H1 (cell line): ENCODE data around the gene PREB. TPM values are rescaled to one million over a fixed set of nuclear protein-coding genes. Genes with fewer than 3 reads are reported as not detected.

Experiments used
- CTCF ChIA-PET: fragments of 300-600 bp; sonication (Branson Sonifier 250); formaldehyde crosslinking; loops from one replicate; lab custom pipeline; 2021; ENCODE audit not compliant: partially characterized antibody; lab: Charles Lee
- POLR2A ChIA-PET: fragments of 300-600 bp; sonication (Branson Sonifier 250); formaldehyde crosslinking; loops from one replicate; lab custom pipeline; 2021; ENCODE audit warnings: inconsistent platforms; ENCODE audit not compliant: partially characterized antibody; lab: Charles Lee
- DNase-seq, 2 experiments: peaks; one replicate each; pipeline versions ENCODE4 v3.0.0 to v3.0.0-alpha.2; 2010 to 2022; ENCODE audit warnings: low spot score in 2 of 2, low read depth in 1 of 2, mixed read lengths in 1 of 2
- FAIRE-seq: peaks from 2 replicates; lab custom pipeline; 2011; peaks lifted over from hg19 to GRCh38; lab: Jason Lieb, UNC
- H2AFZ ChIP-seq: 2 replicates; pipeline ENCODE4 v1.8.1; 2012; ENCODE audit warnings: low read length, inconsistent platforms
- H2AK5ac ChIP-seq: 2 replicates; pipeline ENCODE4 v1.6.1; 2013; ENCODE audit warnings: low read depth, low read length
- H2BK120ac ChIP-seq: replicated peaks from 2 replicates; pipeline ENCODE3; 2013; ENCODE audit warnings: low read depth, low read length, inconsistent platforms
- H2BK12ac ChIP-seq: 2 replicates; pipeline ENCODE4 v1.6.1; 2013; ENCODE audit warnings: low read depth, low read length
- H2BK15ac ChIP-seq: 2 replicates; pipeline ENCODE4 v1.6.1; 2013; ENCODE audit warnings: low read length
- H2BK20ac ChIP-seq: 2 replicates; pipeline ENCODE4 v1.6.1; 2013; ENCODE audit warnings: low read length
- H2BK5ac ChIP-seq: 2 replicates; pipeline ENCODE4 v1.6.1; 2013; ENCODE audit warnings: low read depth, low read length
- H3K14ac ChIP-seq: 2 replicates; pipeline ENCODE4 v1.6.1; 2013; ENCODE audit warnings: inconsistent platforms; ENCODE audit not compliant: insufficient read length
- H3K18ac ChIP-seq: 2 replicates; pipeline ENCODE4 v1.6.1; 2013; ENCODE audit warnings: low read length; ENCODE audit errors: extremely low read depth
- H3K23ac ChIP-seq: 2 replicates; pipeline ENCODE4 v1.6.1; 2013; ENCODE audit warnings: inconsistent platforms; ENCODE audit not compliant: insufficient read length
- H3K23me2 ChIP-seq: 2 replicates; pipeline ENCODE4 v1.6.1; 2013; ENCODE audit warnings: low read depth, low read length
- H3K27ac ChIP-seq: 2 replicates; pipeline ENCODE4 v1.6.1; 2011; ENCODE audit warnings: low read depth, low read length, inconsistent platforms
- H3K27me3 ChIP-seq, 4 experiments: replicated peaks in 1 of 4; 1 replicate in 1 of 4; 2 replicates in 3 of 4; pipeline versions ENCODE4 v1.6.1 to v1.8.1; 2011 to 2013; ENCODE audit warnings: low read length in 3 of 4, mild to moderate bottlenecking in 3 of 4, inconsistent platforms in 2 of 4, mixed read lengths in 2 of 4, moderate library complexity in 1 of 4; ENCODE audit not compliant: control insufficient read depth in 3 of 4, insufficient read depth in 3 of 4; ENCODE audit errors: extremely low read depth in 1 of 4
- H3K36me3 ChIP-seq, 4 experiments: 2 replicates each; pipeline versions ENCODE4 v1.6.1 to v1.8.1; 2011 to 2013; ENCODE audit warnings: mild to moderate bottlenecking in 4 of 4, low read length in 3 of 4, moderate library complexity in 2 of 4, control low read depth in 1 of 4, inconsistent platforms in 1 of 4; ENCODE audit not compliant: insufficient read depth in 4 of 4, control insufficient read depth in 2 of 4
- H3K4ac ChIP-seq: replicated peaks from 2 replicates; pipeline ENCODE3; 2013; ENCODE audit warnings: low read length, low read depth, mixed read lengths, inconsistent platforms; ENCODE audit not compliant: insufficient read length
- H3K4me1 ChIP-seq, 4 experiments: replicated peaks in 1 of 4; 1 replicate in 1 of 4; 2 replicates in 3 of 4; pipeline versions ENCODE4 v1.6.1 to v1.8.1; 2011 to 2013; ENCODE audit warnings: low read length in 3 of 4, inconsistent platforms in 2 of 4, mixed read lengths in 1 of 4; ENCODE audit not compliant: insufficient read depth in 4 of 4, control insufficient read depth in 3 of 4
- H3K4me2 ChIP-seq, 2 experiments: 2 replicates each; pipeline versions ENCODE4 v1.6.1 to v1.8.1; 2011 to 2013; ENCODE audit warnings: low read depth in 2 of 2, low read length in 2 of 2, control low read depth in 1 of 2, inconsistent platforms in 1 of 2, mild to moderate bottlenecking in 1 of 2; ENCODE audit not compliant: insufficient read depth in 1 of 2
- H3K4me3 ChIP-seq, 4 experiments: fragments of 200-600, 300-600 bp in 1 of 4; sonication (generic), shearing (Covaris generic), sonication (Bioruptor Twin) in 1 of 4; 2 replicates each; pipeline versions ENCODE4 v1.5.1 to v1.8.1; 2011 to 2016; ENCODE audit warnings: low read length in 4 of 4, low read depth in 3 of 4, control low read depth in 2 of 4, inconsistent platforms in 2 of 4, mild to moderate bottlenecking in 2 of 4, mixed read lengths in 1 of 4, moderate library complexity in 1 of 4; ENCODE audit not compliant: insufficient read depth in 2 of 4; ENCODE audit errors: extremely low read depth in 1 of 4
- H3K56ac ChIP-seq: replicated peaks from 2 replicates; pipeline ENCODE3; 2013; ENCODE audit warnings: low read depth, mild to moderate bottlenecking, mixed read lengths, low read length, inconsistent platforms; ENCODE audit not compliant: insufficient read length
- H3K79me1 ChIP-seq: 2 replicates; pipeline ENCODE4 v1.6.1; 2013; ENCODE audit warnings: low read depth, low read length, control low read depth
- H3K79me2 ChIP-seq, 2 experiments: 2 replicates each; pipeline versions ENCODE4 v1.6.1 to v1.8.1; 2012 to 2013; ENCODE audit warnings: low read length in 2 of 2, mild to moderate bottlenecking in 2 of 2, inconsistent platforms in 1 of 2; ENCODE audit not compliant: insufficient read depth in 2 of 2, control insufficient read depth in 1 of 2
- H3K9ac ChIP-seq, 4 experiments: replicated peaks in 1 of 4; 1 replicate in 1 of 4; 2 replicates in 3 of 4; pipeline versions ENCODE4 v1.6.1 to v1.8.1; 2011 to 2013; ENCODE audit warnings: low read depth in 3 of 4, low read length in 3 of 4, control low read depth in 2 of 4, mild to moderate bottlenecking in 2 of 4, moderate library complexity in 2 of 4, inconsistent platforms in 1 of 4; ENCODE audit errors: extremely low read depth in 1 of 4
- H3K9me3 ChIP-seq, 2 experiments: 2 replicates each; pipeline versions ENCODE4 v1.6.1 to v1.8.1; 2012 to 2013; ENCODE audit warnings: mild to moderate bottlenecking in 2 of 2, moderate library complexity in 2 of 2, control low read depth in 1 of 2, inconsistent platforms in 1 of 2, low read depth in 1 of 2, low read length in 1 of 2, mixed read lengths in 1 of 2; ENCODE audit not compliant: insufficient read depth in 2 of 2
- H4K20me1 ChIP-seq, 2 experiments: replicated peaks in 1 of 2; 2 replicates each; pipeline versions ENCODE3 to v1.8.1; 2011 to 2013; ENCODE audit warnings: inconsistent platforms in 2 of 2, low read length in 2 of 2, mild to moderate bottlenecking in 1 of 2; ENCODE audit not compliant: insufficient read depth in 2 of 2, control insufficient read depth in 1 of 2
- H4K5ac ChIP-seq: 2 replicates; pipeline ENCODE4 v1.6.1; 2013; ENCODE audit warnings: low read length, low read depth, mixed read lengths, inconsistent platforms; ENCODE audit not compliant: insufficient read length
- H4K8ac ChIP-seq: 2 replicates; pipeline ENCODE4 v1.8.0; 2013; ENCODE audit warnings: mild to moderate bottlenecking, moderate library complexity, low read length, inconsistent platforms; ENCODE audit not compliant: insufficient read depth; ENCODE audit errors: extremely low read depth
- H4K91ac ChIP-seq: replicated peaks from 2 replicates; pipeline ENCODE3; 2013; ENCODE audit warnings: low read length, mixed read lengths, inconsistent platforms; ENCODE audit not compliant: insufficient read length
- BACH1 ChIP-seq: IDR thresholded peaks from 2 replicates; pipeline ENCODE4 v1.6.1; 2012; ENCODE audit warnings: low read length, improper control_type of control experiment
- CBX5 ChIP-seq: fragments of 300-800, 300-1000 bp; sonication (generic); IDR thresholded peaks from 2 replicates; pipeline ENCODE4 v1.7.1; 2016; ENCODE audit warnings: antibody characterized with exemption, low read length, low read depth
- CREB1 ChIP-seq: IDR thresholded peaks from 2 replicates; pipeline ENCODE4 v1.6.1; 2012; ENCODE audit warnings: inconsistent platforms
- JUN ChIP-seq: IDR thresholded peaks from 2 replicates; pipeline ENCODE4 v1.6.1; 2011; ENCODE audit warnings: low read depth, mild to moderate bottlenecking, improper control_type of control experiment, low read length
- KDM4A ChIP-seq: IDR thresholded peaks from one replicate; pipeline ENCODE4 v1.7.1; 2012; ENCODE audit warnings: low read depth, mild to moderate bottlenecking, moderate library complexity, low read length, inconsistent platforms; ENCODE audit not compliant: severe bottlenecking
- PHF8 ChIP-seq: fragments of 200-600 bp; sonication (generic); conservative IDR thresholded peaks from 2 replicates; pipeline ENCODE4 v1.7.1; 2012; ENCODE audit warnings: low read depth, mild to moderate bottlenecking, inconsistent platforms, low read length, moderate library complexity
- POLR2A ChIP-seq, 2 experiments: IDR thresholded peaks; 1 replicate in 1 of 2; 2 replicates in 1 of 2; pipeline ENCODE4 v1.6.1; 2011; ENCODE audit warnings: low read depth in 2 of 2, low read length in 2 of 2, mild to moderate bottlenecking in 2 of 2; ENCODE audit errors: control extremely low read depth in 1 of 2
- POU5F1 ChIP-seq: IDR thresholded peaks from 2 replicates; pipeline ENCODE4 v1.6.1; 2011; ENCODE audit warnings: low read depth, mild to moderate bottlenecking, low read length, moderate library complexity
- RAD21 ChIP-seq, 2 experiments: IDR thresholded peaks in 1 of 2; conservative IDR thresholded peaks in 1 of 2; 2 replicates each; pipeline ENCODE4 v1.6.1; 2011; ENCODE audit warnings: low read depth in 2 of 2, low read length in 2 of 2, improper control_type of control experiment in 1 of 2, inconsistent platforms in 1 of 2, mild to moderate bottlenecking in 1 of 2, moderate library complexity in 1 of 2
- RFX5 ChIP-seq: IDR thresholded peaks from 2 replicates; pipeline ENCODE4 v1.6.1; 2011; ENCODE audit warnings: low read depth, low read length, improper control_type of control experiment, borderline replicate concordance
- SRF ChIP-seq: IDR thresholded peaks from 2 replicates; pipeline ENCODE4 v1.6.1; 2011; ENCODE audit warnings: mild to moderate bottlenecking, low read depth, low read length, moderate library complexity
- TBP ChIP-seq: IDR thresholded peaks from 2 replicates; pipeline ENCODE4 v1.6.1; 2011; ENCODE audit warnings: low read depth, low read length, improper control_type of control experiment
- YY1 ChIP-seq: IDR thresholded peaks from 2 replicates; pipeline ENCODE4 v1.6.1; 2011; ENCODE audit warnings: low read depth, mild to moderate bottlenecking, low read length
- WGBS, 2 experiments: shearing (Covaris generic) in 1 of 2; methylation state at CpG; one replicate each; pipeline versions ENCODE4 v1.1.6 to v1.1.7; 2013 to 2015; ENCODE audit warnings: low lambda C conversion rate in 2 of 2, mixed read lengths in 2 of 2, inconsistent platforms in 1 of 2, low coverage in 1 of 2, missing lambda C conversion rate in 1 of 2; ENCODE audit not compliant: insufficient replicate concordance in 2 of 2, insufficient coverage in 1 of 2, insufficient read length in 1 of 2; ENCODE audit errors: extremely low coverage in 1 of 2, missing lambda C conversion rate in 1 of 2; 5-methylcytosine and 5-hydroxymethylcytosine counted together
- polyA plus RNA-seq, 7 experiments: library from polyadenylated mRNA; depleted of rRNA in 3 of 7; stranded (reverse) in 5 of 7; unstranded in 2 of 7; fragments of >200 nt in 5 of 7; fragments of 200-250 nt in 2 of 7; gene quantifications; 1 replicate in 5 of 7; 2 replicates in 1 of 7; 4 replicates in 1 of 7; pipeline versions ENCODE4 v1.2.1 to v1.2.3, GENCODE V29; 2011 to 2013; ENCODE audit warnings: missing spikeins in 2 of 7, mixed read lengths in 2 of 7
- total RNA-seq: library from RNA; stranded (reverse); fragmentation: NEBNext Ultra II Directional; extraction: Animal tissue kit (Norgen Biotek cat#: 25700); gene quantifications from 2 replicates; pipeline ENCODE4 v1.2.1, GENCODE V29; 2021

PREB gene
- total and polyA plus RNA-seq, 2 of the 8 experiments (the other 6 are each of a cell fraction or from before 2014, with no cell fraction given), result 54.1 to 72.2 TPM

DNA sequence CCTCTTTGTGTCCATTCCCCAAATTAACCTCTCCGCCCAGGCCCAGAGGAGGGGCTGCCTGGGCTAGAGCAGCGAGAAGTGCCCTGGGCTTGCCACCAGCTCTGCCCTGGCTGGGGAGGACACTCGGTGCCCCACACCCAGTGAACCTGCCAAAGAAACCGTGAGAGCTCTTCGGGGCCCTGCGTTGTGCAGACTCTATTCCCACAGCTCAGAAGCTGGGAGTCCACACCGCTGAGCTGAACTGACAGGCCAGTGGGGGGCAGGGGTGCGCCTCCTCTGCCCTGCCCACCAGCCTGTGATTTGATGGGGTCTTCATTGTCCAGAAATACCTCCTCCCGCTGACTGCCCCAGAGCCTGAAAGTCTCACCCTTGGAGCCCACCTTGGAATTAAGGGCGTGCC is 34.4 kb downstream of the PREB start:
- no peak overlapping the region for H4K91ac ChIP-seq
- H3K27ac ChIP-seq, result no peak overlapping the region
- no peaks in the 10 kb centered on the region; the same call in 1 of the 2 replicates for H3K79me1 ChIP-seq
- no peaks in the 10 kb centered on the region for H3K27me3 ChIP-seq
- H3K4me2 ChIP-seq, result no peak overlapping the region
- FAIRE-seq, result no peak
- H3K4me1 ChIP-seq, result peaks cover 0 to 2% (median under 1%) of the 10 kb centered on the region in 4 experiments; a peak in 2 of 7 replicates
- ChIA-PET POLR2A (interaction anchor here (0.7 to 3.4 kb wide), 8 partner anchors 14 to 149 kb away, joined by 3 to 10 read pairs (median 3); partner anchors contain the start of genes ATRAID, OST4, PREB and SLC5A6), CTCF (interaction anchor here (0.7 to 12.7 kb wide), 28 partner anchors 11 to 204 kb away, joined by 3 to 120 read pairs (median 8); partner anchors contain the start of genes ABHD1, KHK, PREB and PRR30)
- H2AK5ac ChIP-seq, result no peak overlapping the region
- H3K79me2 ChIP-seq, result no peaks in the 10 kb centered on the region
- 82% methylated on average over 9 of the region's 10 CpGs; no CpG with 5 or more reads in 1 of the 2 experiments for WGBS, 2 experiments
- H4K8ac ChIP-seq, result no peak overlapping the region
- H2BK20ac ChIP-seq, result no peak overlapping the region
- no peak overlapping the region for H3K14ac ChIP-seq
- H3K56ac ChIP-seq, result no peak overlapping the region
- no peak overlapping the region for H2BK5ac ChIP-seq
- H2BK120ac ChIP-seq, result no peak overlapping the region
- no peak overlapping the region for H3K23ac ChIP-seq
- no peak overlapping the region for H4K5ac ChIP-seq
- no peak overlapping the region for H3K4me3 ChIP-seq
- no peak overlapping the region for H3K18ac ChIP-seq
- no peak overlapping the region for H2BK12ac ChIP-seq
- H3K36me3 ChIP-seq, result no peaks in the 10 kb centered on the region
- H2BK15ac ChIP-seq, result no peak overlapping the region
- H2AFZ ChIP-seq, result no peak overlapping the region
- no peak overlapping the region for H3K4ac ChIP-seq
- H4K20me1 ChIP-seq, result no peaks in the 10 kb centered on the region
- no peak for DNase-seq
- no peaks in the 10 kb centered on the region for H3K23me2 ChIP-seq
- no peak overlapping the region for H3K9ac ChIP-seq
- no peaks in the 10 kb centered on the region for H3K9me3 ChIP-seq
- TF ChIP-seq JUN, result no peak
- no peak for TF ChIP-seq RAD21 (IDR thresholded peaks at IDR 0.05 in 1 of 2, conservative IDR thresholded peaks at IDR 0.05 in 1 of 2; ENCODE audit: low read depth in 2 of 2, low read length in 2 of 2)
- TF ChIP-seq POLR2A (IDR thresholded peaks at IDR 0.05; ENCODE audit: control extremely low read depth in 1 of 2, low read depth in 2 of 2, low read length in 2 of 2), result no peak
- TF ChIP-seq KDM4A, result no peak
- TF ChIP-seq SRF, result no peak
- TF ChIP-seq CREB1, result no peak
- no peak for TF ChIP-seq TBP
- no peak for TF ChIP-seq CBX5
- TF ChIP-seq POU5F1, result no peak
- TF ChIP-seq PHF8, result no peak
- TF ChIP-seq BACH1, result no peak
- no peak for TF ChIP-seq YY1
- TF ChIP-seq RFX5, result no peak
